Spleen (tissue), 7 donors: ENCODE data around the gene IGF2BP1.
"Not testable (repeated sequence)": the region's sequence is repeated elsewhere in the genome, so short reads cannot be mapped to it uniquely, and the experiment has no call there.

Experiments used
- POLR2AphosphoS5 ChIP-seq, 3 donors: sonication (generic); formaldehyde crosslinking; IDR thresholded peaks; one replicate each; pipeline ENCODE4 v1.5.1; 2017; ENCODE audit warnings: antibody characterized with exemption in 3 of 3
- TF ChIP-seq, protein P1 (sequence below), 11 experiments: fragments of 200-600 bp in 7 of 11; fragments of 450-650 bp in 4 of 11; sonication (generic) in 4 of 11; IDR thresholded peaks in 8 of 11; conservative IDR thresholded peaks in 3 of 11; 1 replicate in 7 of 11; 2 replicates in 4 of 11; pipeline versions ENCODE4 v1.4.0 to v1.8.0; 2016 to 2021; ENCODE audit warnings: antibody characterized with exemption in 11 of 11, inconsistent platforms in 4 of 11, mild to moderate bottlenecking in 1 of 11
- donor health status: DM: no; HTN: no; CAD: no; lungs with moderate emphysema.
- donor health status: DM: no; HTN: no; CAD: no.
- donor health status: DM: no; HTN: no; CAD: no.

- not testable (repeated sequence) for TF ChIP-seq POLR2AphosphoS5 (IDR thresholded peaks at IDR 0.05)
- TF ChIP-seq, protein P1, sequence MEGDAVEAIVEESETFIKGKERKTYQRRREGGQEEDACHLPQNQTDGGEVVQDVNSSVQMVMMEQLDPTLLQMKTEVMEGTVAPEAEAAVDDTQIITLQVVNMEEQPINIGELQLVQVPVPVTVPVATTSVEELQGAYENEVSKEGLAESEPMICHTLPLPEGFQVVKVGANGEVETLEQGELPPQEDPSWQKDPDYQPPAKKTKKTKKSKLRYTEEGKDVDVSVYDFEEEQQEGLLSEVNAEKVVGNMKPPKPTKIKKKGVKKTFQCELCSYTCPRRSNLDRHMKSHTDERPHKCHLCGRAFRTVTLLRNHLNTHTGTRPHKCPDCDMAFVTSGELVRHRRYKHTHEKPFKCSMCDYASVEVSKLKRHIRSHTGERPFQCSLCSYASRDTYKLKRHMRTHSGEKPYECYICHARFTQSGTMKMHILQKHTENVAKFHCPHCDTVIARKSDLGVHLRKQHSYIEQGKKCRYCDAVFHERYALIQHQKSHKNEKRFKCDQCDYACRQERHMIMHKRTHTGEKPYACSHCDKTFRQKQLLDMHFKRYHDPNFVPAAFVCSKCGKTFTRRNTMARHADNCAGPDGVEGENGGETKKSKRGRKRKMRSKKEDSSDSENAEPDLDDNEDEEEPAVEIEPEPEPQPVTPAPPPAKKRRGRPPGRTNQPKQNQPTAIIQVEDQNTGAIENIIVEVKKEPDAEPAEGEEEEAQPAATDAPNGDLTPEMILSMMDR (IDR thresholded peaks at IDR 0.05 in 8 of 11, conservative IDR thresholded peaks at IDR 0.05 in 3 of 11): not testable (repeated sequence)
Observed at GRCh38 chr17:49103360-49103759, 106.2 kb downstream of the IGF2BP1 start.
